T-helper 22 cell (primary cell): ENCODE data around the gene SARS1.
"Not testable (repeated sequence)": the region's sequence is repeated elsewhere in the genome, so short reads cannot be mapped to it uniquely, and the experiment has no call there.

Source experiments
- DNase-seq: peaks from one replicate; pipeline ENCODE4 v3.0.0-alpha.2; 2020; ENCODE audit warnings: low read depth

Gene SARS1

GRCh38 chr1:109193653-109194590 is 19.8 kb upstream of the SARS1 start:
- no peak for DNase-seq

GRCh38 chr1:109197158-109198042 is 16.3 kb upstream of the SARS1 start:
- DNase-seq, result no peak

- no peak for DNase-seq
Observed at GRCh38 chr1:109198043-109198695, 15.5 kb upstream of the SARS1 start.

- DNase-seq, result no peak
Observed at GRCh38 chr1:109198745-109199144, 15.0 kb upstream of the SARS1 start.

GRCh38 chr1:109199710-109200109 is 14.0 kb upstream of the SARS1 start:
- DNase-seq, result no peak

- DNase-seq, result no peak
Observed at GRCh38 chr1:109201123-109201703, 12.5 kb upstream of the SARS1 start.

- no peak for DNase-seq
Observed at GRCh38 chr1:109204484-109204883, 9.2 kb upstream of the SARS1 start.

- no peak for DNase-seq
Observed at GRCh38 chr1:109206339-109206738, 7.4 kb upstream of the SARS1 start.

- no peak for DNase-seq
Observed at GRCh38 chr1:109207467-109208103, 6.1 kb upstream of the SARS1 start.

- DNase-seq, result no peak
Observed at GRCh38 chr1:109208394-109208793, 5.3 kb upstream of the SARS1 start.

- DNase-seq, result no peak
Observed at GRCh38 chr1:109208836-109209463, 4.8 kb upstream of the SARS1 start.

GRCh38 chr1:109210058-109210457 is 3.7 kb upstream of the SARS1 start:
- no peak for DNase-seq

- no peak for DNase-seq
Observed at GRCh38 chr1:109213345-109213823, 334 bp upstream of the SARS1 start.

GRCh38 chr1:109214695-109215623 is 1.2 kb downstream of the SARS1 start:
- DNase-seq, result no peak

- no peak for DNase-seq
Observed at GRCh38 chr1:109216662-109217061, 2.9 kb downstream of the SARS1 start.

GRCh38 chr1:109218516-109218915 is 4.8 kb downstream of the SARS1 start:
- DNase-seq, result no peak

GRCh38 chr1:109221201-109221600 is 7.5 kb downstream of the SARS1 start:
- DNase-seq, result not testable (repeated sequence)

GRCh38 chr1:109225308-109225707 is 11.6 kb downstream of the SARS1 start:
- DNase-seq, result no peak

GRCh38 chr1:109225711-109226445 is 12.2 kb downstream of the SARS1 start:
- DNase-seq, result no peak
